Hepatocyte (in vitro differentiated cells): ENCODE measurements around the gene IGSF10. TPM values are rescaled to one million over a fixed set of nuclear protein-coding genes. Genes with fewer than 3 reads are reported as not detected.
A peak's percentile ranks its signal among the peaks of the same experiment; 100 is the strongest.

ENCODE experiments used
- DNase-seq: peaks from one replicate; pipeline ENCODE4 v3.0.0-alpha.2; 2016; ENCODE audit warnings: low spot score
- H2AFZ ChIP-seq: fragments of 200-600 bp; sonication (generic); 2 replicates; pipeline ENCODE4 v1.6.0; 2016; ENCODE audit warnings: antibody characterized with exemption, mild to moderate bottlenecking
- H3K27ac ChIP-seq: fragments of 200-600 bp; sonication (generic); 2 replicates; pipeline ENCODE4 v1.5.1; 2016; ENCODE audit warnings: mild to moderate bottlenecking
- H3K27me3 ChIP-seq: fragments of 200-600 bp; sonication (generic); 2 replicates; pipeline ENCODE4 v1.6.1; 2016
- H3K36me3 ChIP-seq: fragments of 200-600 bp; sonication (generic); replicated peaks from 2 replicates; pipeline ENCODE4 v1.5.1; 2016; ENCODE audit warnings: low read depth; ENCODE audit not compliant: insufficient read depth
- H3K4me1 ChIP-seq: fragments of 200-600 bp; sonication (generic); 2 replicates; pipeline ENCODE4 v1.5.1; 2016; ENCODE audit warnings: mild to moderate bottlenecking, moderate library complexity; ENCODE audit not compliant: insufficient read depth
- H3K4me2 ChIP-seq: fragments of 200-600 bp; sonication (generic); 2 replicates; pipeline ENCODE4 v1.6.0; 2016
- H3K4me3 ChIP-seq: fragments of 200-600 bp; sonication (generic); 2 replicates; pipeline ENCODE4 v1.5.1; 2016; ENCODE audit warnings: mild to moderate bottlenecking
- H3K79me2 ChIP-seq: fragments of 200-600 bp; sonication (generic); 2 replicates; pipeline ENCODE4 v1.6.0; 2017; ENCODE audit warnings: mild to moderate bottlenecking
- H3K9me2 ChIP-seq: fragments of 200-600 bp; sonication (generic); replicated peaks from 2 replicates; pipeline ENCODE4 v1.6.0; 2017; ENCODE audit warnings: mild to moderate bottlenecking; ENCODE audit not compliant: insufficient read depth
- H3K9me3 ChIP-seq: fragments of 200-600 bp; sonication (generic); 2 replicates; pipeline ENCODE4 v1.5.1; 2016; ENCODE audit warnings: low read depth, mild to moderate bottlenecking
- H4K20me1 ChIP-seq: fragments of 200-600 bp; sonication (generic); 2 replicates; pipeline ENCODE4 v1.6.0; 2016; ENCODE audit warnings: mild to moderate bottlenecking; ENCODE audit not compliant: insufficient read depth, poor library complexity, severe bottlenecking
- EZH2 ChIP-seq: fragments of 200-600 bp; sonication (generic); IDR thresholded peaks from 2 replicates; pipeline ENCODE4 v1.6.1; 2016; ENCODE audit warnings: antibody characterized with exemption, mild to moderate bottlenecking, borderline replicate concordance
- EZH2phosphoT487 ChIP-seq: fragments of 200-600 bp; sonication (generic); IDR thresholded peaks from one replicate; pipeline ENCODE4 v1.6.1; 2018; ENCODE audit warnings: antibody characterized with exemption, mild to moderate bottlenecking, low read depth, moderate library complexity; ENCODE audit not compliant: unreplicated experiment, severe bottlenecking
- WGBS: methylation state at CpG from one replicate; pipeline ENCODE4 v1.1.6; 2016; ENCODE audit warnings: low lambda C conversion rate; ENCODE audit errors: missing lambda C conversion rate; 5-methylcytosine and 5-hydroxymethylcytosine counted together
- polyA plus RNA-seq: library from polyadenylated mRNA; unstranded; fragments of >200 nt; fragmentation: Nextera tagmentation; extraction: Ambion mirVana; gene quantifications from 2 replicates; pipeline ENCODE4 v1.2.1, GENCODE V29; 2016
- total RNA-seq: library from RNA; depleted of rRNA; stranded (reverse); fragments of >200 nt; gene quantifications from 2 replicates; pipeline ENCODE4 v1.2.3, GENCODE V29; 2014
- TF ChIP-seq, protein P1 (sequence below): fragments of 200-600 bp; sonication (generic); IDR thresholded peaks from 2 replicates; pipeline ENCODE4 v1.5.1; 2016; ENCODE audit warnings: antibody characterized with exemption, mild to moderate bottlenecking; ENCODE audit not compliant: poor library complexity

IGSF10 gene
- total and polyA plus RNA-seq, 2 experiments from 2014 or later: 0.75 to 1.4 TPM

DNA sequence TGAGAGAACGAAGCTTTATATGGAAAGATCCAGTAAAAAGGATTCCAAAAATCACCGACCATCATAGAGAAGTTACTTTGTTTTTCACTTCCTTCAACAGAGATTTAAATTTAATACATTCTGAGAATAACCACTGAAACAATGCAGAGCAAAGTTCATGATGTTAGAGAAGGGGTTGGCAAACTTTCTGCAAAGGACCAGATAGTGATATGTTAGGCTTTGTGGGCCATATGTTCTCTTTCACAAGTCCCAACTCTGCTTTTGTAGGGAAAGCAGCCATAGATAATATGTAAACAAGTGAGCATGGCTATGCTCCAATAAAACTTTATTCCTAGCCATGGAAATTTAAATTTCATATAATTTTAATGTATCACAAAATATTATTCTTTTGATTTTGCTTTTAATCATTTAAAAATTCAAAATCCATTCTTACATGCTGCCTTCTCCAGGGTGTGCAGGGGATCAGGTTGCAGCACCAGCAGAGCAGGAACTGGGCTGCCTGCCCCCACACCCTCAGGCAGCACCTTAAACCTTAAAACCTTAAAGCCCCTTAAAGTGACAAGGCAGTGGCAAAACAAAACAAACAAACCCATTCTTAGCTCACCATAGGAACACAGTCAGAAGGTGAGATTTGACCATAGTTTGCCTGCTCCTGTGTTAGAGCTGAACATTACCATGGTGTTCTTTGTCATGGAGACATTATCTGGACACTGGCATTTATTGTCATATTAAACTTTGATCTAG is 16.9 kb upstream of the IGSF10 start:
- no peaks in the 10 kb centered on the region for H3K9me2 ChIP-seq
- DNase-seq: no peak
- WGBS: 83% methylated on average over 2 of the region's 2 CpGs

DNA sequence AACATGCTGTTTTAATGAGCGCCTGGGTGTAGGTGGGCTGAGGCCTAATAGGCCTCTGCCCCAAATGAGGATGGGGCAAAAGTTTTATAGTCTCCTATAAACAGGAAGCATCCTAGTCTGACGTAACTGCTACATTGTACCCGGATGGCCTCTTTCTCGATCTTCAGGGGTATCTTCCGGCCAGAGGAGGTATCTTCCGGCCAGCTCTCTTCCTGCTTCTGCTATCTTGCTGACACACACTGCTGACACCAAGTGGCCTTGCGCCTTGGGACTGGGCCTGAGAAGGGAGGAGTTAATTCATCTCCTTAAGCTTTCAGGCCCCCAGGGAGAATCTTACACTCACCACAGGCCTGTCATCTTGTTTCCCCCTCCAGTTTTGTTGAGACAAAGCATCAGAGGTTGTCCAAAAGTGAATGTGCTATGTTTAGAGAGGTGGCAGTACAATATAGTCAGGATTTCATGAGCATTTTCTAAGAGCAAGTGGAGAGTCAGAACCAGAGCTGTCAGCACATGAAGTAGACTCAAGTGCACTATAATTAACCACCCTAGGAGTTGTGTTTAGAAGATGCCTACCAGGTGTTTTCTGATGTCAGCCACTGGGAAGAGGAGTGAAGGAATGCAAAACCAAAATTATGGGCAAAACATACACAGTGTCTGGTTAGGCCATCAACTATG is 15.6 kb upstream of the IGSF10 start:
- H3K4me1 ChIP-seq: peaks cover 7% of the 10 kb centered on the region
- H3K9me2 ChIP-seq: no peaks in the 10 kb centered on the region
- 80% methylated on average over 7 of the region's 7 CpGs for WGBS
- TF ChIP-seq EZH2 (no peak), EZH2phosphoT487 (no peak)
- TF ChIP-seq, protein P1, sequence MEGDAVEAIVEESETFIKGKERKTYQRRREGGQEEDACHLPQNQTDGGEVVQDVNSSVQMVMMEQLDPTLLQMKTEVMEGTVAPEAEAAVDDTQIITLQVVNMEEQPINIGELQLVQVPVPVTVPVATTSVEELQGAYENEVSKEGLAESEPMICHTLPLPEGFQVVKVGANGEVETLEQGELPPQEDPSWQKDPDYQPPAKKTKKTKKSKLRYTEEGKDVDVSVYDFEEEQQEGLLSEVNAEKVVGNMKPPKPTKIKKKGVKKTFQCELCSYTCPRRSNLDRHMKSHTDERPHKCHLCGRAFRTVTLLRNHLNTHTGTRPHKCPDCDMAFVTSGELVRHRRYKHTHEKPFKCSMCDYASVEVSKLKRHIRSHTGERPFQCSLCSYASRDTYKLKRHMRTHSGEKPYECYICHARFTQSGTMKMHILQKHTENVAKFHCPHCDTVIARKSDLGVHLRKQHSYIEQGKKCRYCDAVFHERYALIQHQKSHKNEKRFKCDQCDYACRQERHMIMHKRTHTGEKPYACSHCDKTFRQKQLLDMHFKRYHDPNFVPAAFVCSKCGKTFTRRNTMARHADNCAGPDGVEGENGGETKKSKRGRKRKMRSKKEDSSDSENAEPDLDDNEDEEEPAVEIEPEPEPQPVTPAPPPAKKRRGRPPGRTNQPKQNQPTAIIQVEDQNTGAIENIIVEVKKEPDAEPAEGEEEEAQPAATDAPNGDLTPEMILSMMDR: no peak
- no peaks in the 10 kb centered on the region for H3K9me3 ChIP-seq
- no peak overlapping the region for H3K4me3 ChIP-seq
- no peaks in the 10 kb centered on the region for H4K20me1 ChIP-seq
- H3K27ac ChIP-seq: no peak overlapping the region
- H2AFZ ChIP-seq: no peak overlapping the region
- H3K27me3 ChIP-seq: no peaks in the 10 kb centered on the region
- DNase-seq: no peak
- no peak overlapping the region for H3K4me2 ChIP-seq
- no peaks in the 10 kb centered on the region for H3K79me2 ChIP-seq
- no peaks in the 10 kb centered on the region for H3K36me3 ChIP-seq

More for the DNA sequence above, 16.9 kb upstream of the IGSF10 start:
- Histone ChIP-seq H3K27me3 (no peaks in the 10 kb centered on the region), H3K27ac (no peak overlapping the region), H3K4me2 (no peak overlapping the region), H3K79me2 (no peaks in the 10 kb centered on the region), H3K4me1 (peaks cover 7% of the 10 kb centered on the region), H4K20me1 (no peaks in the 10 kb centered on the region), H2AFZ (no peak overlapping the region), H3K9me3 (peaks cover under 1% of the 10 kb centered on the region), H3K4me3 (no peak overlapping the region), H3K36me3 (no peaks in the 10 kb centered on the region)
- TF ChIP-seq EZH2phosphoT487 (no peak), EZH2 (no peak)
- TF ChIP-seq, protein P1: no peak

DNA sequence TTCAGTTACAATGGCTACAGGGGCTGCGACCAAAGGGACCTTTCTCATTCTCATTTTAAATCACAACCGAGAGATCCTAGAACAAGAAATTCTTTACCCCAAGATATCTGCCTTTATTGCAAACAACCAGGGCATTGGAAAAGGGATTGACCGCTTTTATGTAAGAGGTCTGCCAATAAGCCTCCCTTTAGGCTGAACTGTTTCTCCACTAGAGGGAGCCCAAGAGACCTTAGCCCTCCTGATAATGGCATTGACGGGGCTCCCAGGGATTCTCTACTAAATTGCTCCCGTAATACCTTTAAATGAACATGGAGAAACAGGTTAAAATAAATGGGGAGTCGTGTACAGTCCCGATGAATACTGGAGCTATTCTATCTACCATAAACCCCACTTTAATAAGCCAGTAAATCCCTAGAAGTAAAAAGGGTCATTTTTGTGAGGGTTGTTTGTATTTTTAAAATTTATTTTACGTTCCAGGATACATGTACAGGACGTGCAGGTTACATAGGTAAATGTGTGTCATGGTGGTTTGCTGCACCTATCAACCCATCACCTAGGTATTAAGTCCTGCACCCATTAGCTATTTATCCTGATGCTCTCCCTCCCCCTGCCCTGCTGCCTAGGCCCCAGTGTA is 7.5 kb upstream of the IGSF10 start:
- Histone ChIP-seq H3K9me3 (no peaks in the 10 kb centered on the region), H4K20me1 (no peaks in the 10 kb centered on the region), H3K4me3 (no peak overlapping the region), H3K79me2 (no peaks in the 10 kb centered on the region), H2AFZ (no peak overlapping the region), H3K9me2 (no peaks in the 10 kb centered on the region), H3K4me2 (no peak overlapping the region), H3K36me3 (no peaks in the 10 kb centered on the region), H3K4me1 (no peaks in the 10 kb centered on the region), H3K27ac (no peak overlapping the region), H3K27me3 (no peaks in the 10 kb centered on the region)
- DNase-seq: peak; percentile 82
- WGBS: 55% methylated on average over 9 of the region's 9 CpGs
- TF ChIP-seq, protein P1: peak; percentile 70
- TF ChIP-seq EZH2phosphoT487 (no peak), EZH2 (no peak)
